RWPE2 (cell line): Measurements from ENCODE around the gene PLA2G4F.
A peak's percentile ranks its signal among the peaks of the same experiment; 100 is the strongest.

Experiments used
- ATAC-seq: fragments of 200-7000 bp; cut with Tn5 transposase; 3 replicates; pipeline ENCODE4 v1.9.1; 2021; ENCODE audit warnings: low read depth
- DNase-seq: peaks from one replicate; pipeline ENCODE4 v3.0.0-alpha.2; 2020; ENCODE audit warnings: low spot score
- H3K27ac ChIP-seq: fragments of 450-650 bp; 2 replicates; pipeline ENCODE4 v1.5.1; 2017; ENCODE audit warnings: mild to moderate bottlenecking; ENCODE audit not compliant: poor library complexity, severe bottlenecking
- H3K27me3 ChIP-seq: fragments of 250-450 bp; sonication (Bioruptor Pico); 2 replicates; pipeline ENCODE4 v1.5.1; 2021; ENCODE audit warnings: mild to moderate bottlenecking, moderate library complexity; ENCODE audit not compliant: insufficient read depth, poor library complexity, severe bottlenecking
- H3K36me3 ChIP-seq: fragments of 250-450 bp; sonication (Bioruptor Pico); 2 replicates; pipeline ENCODE4 v1.5.1; 2020; ENCODE audit warnings: low read depth, mild to moderate bottlenecking, moderate library complexity
- H3K4me1 ChIP-seq: fragments of 250-450 bp; sonication (Bioruptor Pico); 2 replicates; pipeline ENCODE4 v1.5.1; 2021; ENCODE audit warnings: mild to moderate bottlenecking, moderate library complexity; ENCODE audit not compliant: insufficient read depth, poor library complexity, severe bottlenecking
- H3K4me3 ChIP-seq: fragments of 250-450 bp; sonication (Bioruptor Pico); 2 replicates; pipeline ENCODE4 v1.5.1; 2021; ENCODE audit warnings: mild to moderate bottlenecking, moderate library complexity; ENCODE audit not compliant: severe bottlenecking
- H3K9me3 ChIP-seq: fragments of 250-450 bp; sonication (Bioruptor Pico); 2 replicates; pipeline ENCODE4 v1.5.1; 2021; ENCODE audit warnings: mild to moderate bottlenecking, moderate library complexity; ENCODE audit not compliant: severe bottlenecking
- TF ChIP-seq, protein P1 (sequence below): fragments of 450-650 bp; IDR thresholded peaks from one replicate; pipeline ENCODE4 v1.5.1; 2017; ENCODE audit warnings: mild to moderate bottlenecking, moderate library complexity; ENCODE audit not compliant: poor library complexity, severe bottlenecking

PLA2G4F gene

DNA sequence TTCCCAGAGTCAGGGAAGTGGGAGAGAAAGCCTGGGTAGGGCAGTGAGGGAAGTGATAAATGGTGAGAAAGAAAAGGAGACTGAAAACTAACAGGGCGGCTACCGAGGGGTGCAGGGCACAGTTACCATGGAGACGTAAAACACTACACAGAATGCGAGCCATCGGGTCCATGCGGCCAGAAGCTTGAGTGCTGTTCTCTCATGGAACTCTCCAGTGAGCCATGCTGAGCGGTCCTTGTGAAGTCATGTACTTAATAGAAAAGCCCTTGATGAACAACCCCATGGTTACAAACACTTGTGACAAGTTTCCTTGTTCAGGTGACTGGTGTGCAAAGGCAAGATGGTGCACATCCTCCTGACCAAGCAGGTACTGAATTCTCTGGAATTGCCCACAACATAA is 3.7 kb upstream of the PLA2G4F start:
- no peaks in the 10 kb centered on the region for H3K27me3 ChIP-seq
- TF ChIP-seq, protein P1, sequence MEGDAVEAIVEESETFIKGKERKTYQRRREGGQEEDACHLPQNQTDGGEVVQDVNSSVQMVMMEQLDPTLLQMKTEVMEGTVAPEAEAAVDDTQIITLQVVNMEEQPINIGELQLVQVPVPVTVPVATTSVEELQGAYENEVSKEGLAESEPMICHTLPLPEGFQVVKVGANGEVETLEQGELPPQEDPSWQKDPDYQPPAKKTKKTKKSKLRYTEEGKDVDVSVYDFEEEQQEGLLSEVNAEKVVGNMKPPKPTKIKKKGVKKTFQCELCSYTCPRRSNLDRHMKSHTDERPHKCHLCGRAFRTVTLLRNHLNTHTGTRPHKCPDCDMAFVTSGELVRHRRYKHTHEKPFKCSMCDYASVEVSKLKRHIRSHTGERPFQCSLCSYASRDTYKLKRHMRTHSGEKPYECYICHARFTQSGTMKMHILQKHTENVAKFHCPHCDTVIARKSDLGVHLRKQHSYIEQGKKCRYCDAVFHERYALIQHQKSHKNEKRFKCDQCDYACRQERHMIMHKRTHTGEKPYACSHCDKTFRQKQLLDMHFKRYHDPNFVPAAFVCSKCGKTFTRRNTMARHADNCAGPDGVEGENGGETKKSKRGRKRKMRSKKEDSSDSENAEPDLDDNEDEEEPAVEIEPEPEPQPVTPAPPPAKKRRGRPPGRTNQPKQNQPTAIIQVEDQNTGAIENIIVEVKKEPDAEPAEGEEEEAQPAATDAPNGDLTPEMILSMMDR = no peak
- H3K4me3 ChIP-seq = no peak overlapping the region
- peaks cover 53% of the 10 kb centered on the region for H3K36me3 ChIP-seq
- no peaks in the 10 kb centered on the region for H3K9me3 ChIP-seq
- peaks cover 7% of the 10 kb centered on the region for H3K4me1 ChIP-seq
- DNase-seq (no peak), ATAC-seq (no peak)
- H3K27ac ChIP-seq = no peak overlapping the region

DNA sequence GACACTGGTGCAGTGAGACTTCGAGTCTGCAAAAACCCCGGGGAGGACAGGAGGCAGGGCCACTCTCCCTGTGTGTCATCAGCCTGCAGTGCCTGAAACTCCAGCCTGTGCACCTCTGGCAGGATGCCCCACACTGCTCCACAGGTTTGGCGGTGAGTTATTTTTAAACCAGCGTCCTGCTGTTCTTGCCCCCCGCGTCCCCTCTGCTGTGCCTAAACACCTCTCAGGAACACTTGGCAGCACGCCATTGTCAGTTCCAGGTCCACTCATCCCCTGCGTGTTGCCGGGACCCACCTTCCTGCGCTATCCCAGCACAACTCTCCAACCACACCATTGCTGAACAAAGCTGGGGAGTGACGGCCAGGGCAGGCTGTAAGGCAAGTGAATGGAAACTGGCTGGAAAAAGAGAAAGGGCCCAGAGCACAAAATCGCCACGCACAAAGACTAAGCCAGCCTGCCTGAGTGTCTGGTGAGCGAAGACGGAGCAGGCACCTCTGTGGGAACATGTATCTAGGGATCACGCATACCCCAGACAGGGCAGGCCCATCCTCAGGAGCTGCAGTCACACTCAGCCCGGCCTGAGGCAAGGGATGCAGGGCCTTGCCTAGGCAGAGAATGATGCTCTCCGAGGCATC is 3.1 kb upstream of the PLA2G4F start:
- peaks cover 7% of the 10 kb centered on the region for H3K4me1 ChIP-seq
- H3K36me3 ChIP-seq = peaks cover 46% of the 10 kb centered on the region
- no peaks in the 10 kb centered on the region for H3K9me3 ChIP-seq
- TF ChIP-seq, protein P1 = no peak
- ATAC-seq (no peak), DNase-seq (peak; percentile 65)
- H3K4me3 ChIP-seq = no peak overlapping the region
- no peak overlapping the region for H3K27ac ChIP-seq
- H3K27me3 ChIP-seq = no peaks in the 10 kb centered on the region

DNA sequence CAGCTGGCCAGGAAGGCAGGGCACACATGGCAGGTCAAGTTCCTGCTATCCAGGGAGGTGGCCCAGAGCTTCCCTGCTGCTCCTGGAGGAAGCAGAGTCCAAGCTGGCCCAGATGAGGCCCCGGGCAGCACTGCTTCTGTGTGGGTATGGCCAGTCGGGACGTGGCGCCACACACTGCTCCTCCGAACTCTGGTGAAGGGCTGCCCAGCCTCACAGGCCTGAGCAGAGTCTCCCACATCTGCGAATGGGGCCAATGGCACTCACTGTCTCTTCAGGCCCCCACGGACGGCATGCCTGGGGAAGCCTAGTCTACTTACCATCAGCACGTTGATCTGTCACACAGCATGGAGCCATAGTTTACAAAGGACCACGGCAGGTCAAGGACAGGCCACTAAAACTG is 2.5 kb upstream of the PLA2G4F start:
- Histone ChIP-seq H3K27me3 (no peaks in the 10 kb centered on the region), H3K4me3 (no peak overlapping the region), H3K27ac (no peak overlapping the region), H3K4me1 (peaks cover 7% of the 10 kb centered on the region), H3K36me3 (peaks cover 41% of the 10 kb centered on the region), H3K9me3 (no peaks in the 10 kb centered on the region)
- ATAC-seq (no peak), DNase-seq (peak; percentile 47)
- TF ChIP-seq, protein P1 = no peak

DNA sequence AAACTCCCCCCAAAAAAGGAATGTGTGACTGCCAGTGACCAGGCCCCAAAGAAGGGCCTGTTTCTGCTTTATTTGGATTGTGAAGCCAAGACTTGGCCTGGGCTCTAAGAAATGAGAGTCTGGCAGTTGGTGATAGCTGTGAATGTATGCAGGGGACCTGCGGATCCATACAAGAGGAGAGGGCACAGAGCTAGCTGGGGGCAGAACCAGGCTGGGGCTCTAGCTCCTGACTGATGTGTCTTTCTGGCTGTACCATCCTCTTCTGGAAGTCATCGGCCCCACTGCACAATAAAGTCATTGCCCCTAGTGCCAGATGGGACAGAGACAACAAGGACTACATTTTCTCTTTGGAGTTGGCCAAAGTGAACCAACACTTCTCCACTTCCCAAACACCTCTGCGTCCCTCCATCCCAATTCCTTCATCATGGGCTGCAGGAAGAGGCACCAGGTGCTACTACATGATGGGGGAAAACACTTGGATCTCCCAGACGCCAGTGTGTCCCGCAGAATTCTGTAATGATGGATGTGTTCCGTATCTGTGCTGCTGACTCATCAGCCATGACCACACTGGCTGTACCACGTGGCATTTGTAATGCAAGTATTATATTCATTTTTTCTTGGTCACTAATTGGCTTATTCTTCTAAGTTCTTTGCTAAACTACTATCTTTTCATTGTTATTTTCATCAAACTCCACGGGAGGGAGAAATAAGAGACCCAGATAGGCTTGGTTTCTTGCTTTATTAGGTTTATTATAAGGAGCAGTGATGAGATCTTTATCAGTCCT is 1.7 kb upstream of the PLA2G4F start:
- Histone ChIP-seq H3K9me3 (no peaks in the 10 kb centered on the region), H3K4me3 (no peak overlapping the region), H3K27ac (no peak overlapping the region), H3K4me1 (peaks cover 7% of the 10 kb centered on the region), H3K36me3 (peaks cover 33% of the 10 kb centered on the region), H3K27me3 (no peaks in the 10 kb centered on the region)
- ATAC-seq (peak; percentile 59), DNase-seq (no peak)
- TF ChIP-seq, protein P1 = no peak

DNA sequence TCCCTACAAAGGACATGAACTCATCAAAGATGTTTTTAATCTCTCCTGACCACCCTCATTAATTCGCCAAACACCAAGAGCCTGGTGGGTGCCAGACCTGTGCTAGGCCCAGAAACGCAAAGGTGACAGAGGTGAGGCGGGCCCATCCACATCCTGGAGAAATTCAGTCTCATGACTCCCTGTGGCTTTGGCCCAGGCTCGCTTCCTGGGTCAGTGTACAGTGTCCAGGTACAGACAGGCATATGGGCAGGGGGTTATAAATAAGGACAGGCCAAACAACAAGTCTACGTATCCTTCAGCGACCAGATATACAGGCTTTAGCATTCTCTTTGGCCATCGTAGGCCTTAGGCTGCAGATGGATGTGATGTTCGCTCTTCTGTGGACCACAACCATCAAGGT is 945 bp upstream of the PLA2G4F start:
- TF ChIP-seq, protein P1 = no peak
- Histone ChIP-seq H3K4me3 (no peak overlapping the region), H3K36me3 (peaks cover 25% of the 10 kb centered on the region), H3K4me1 (peaks cover 7% of the 10 kb centered on the region), H3K27ac (no peak overlapping the region), H3K27me3 (no peaks in the 10 kb centered on the region), H3K9me3 (no peaks in the 10 kb centered on the region)
- no peak for DNase-seq
- no peak for ATAC-seq
